PC-3 (cell line): Measurements from ENCODE around the gene CAPN10. TPM values are rescaled to one million over a fixed set of nuclear protein-coding genes. Genes with fewer than 3 reads are reported as not detected.

Source experiments
- ATAC-seq: fragments of 200-7000 bp; cut with Tn5 transposase; 2 replicates; pipeline ENCODE4 v1.9.1; 2020; ENCODE audit warnings: mild to moderate bottlenecking, moderate library complexity
- BruUV-seq: library from RNA; stranded (reverse); fragments of 400-500 nt; replicated peaks from 2 replicates; lab custom pipeline; 2021; lab: Mats Ljungman, UMichigan
- CTCF ChIA-PET: fragments of 300-600 bp; sonication (Branson Sonifier 250); formaldehyde crosslinking; loops from one replicate; lab custom pipeline; 2022; ENCODE audit warnings: antibody characterized with exemption; lab: Charles Lee
- POLR2A ChIA-PET: fragments of 300-600 bp; sonication (Branson Sonifier 250); formaldehyde crosslinking; loops from one replicate; lab custom pipeline; 2022; ENCODE audit warnings: antibody characterized with exemption; ENCODE audit not compliant: unreplicated experiment; lab: Charles Lee
- DNase-seq: peaks from one replicate; pipeline ENCODE4 v3.0.0-alpha.2; 2015
- H2AFZ ChIP-seq: fragments of 300-600 bp; sonication (generic); 2 replicates; pipeline ENCODE4 v1.6.0; 2016; ENCODE audit warnings: antibody characterized with exemption, low read length
- H3F3A ChIP-seq: fragments of 300-600 bp; sonication (generic); one replicate; pipeline ENCODE4 v1.6.0; 2017; ENCODE audit warnings: antibody characterized with exemption, low read length, control low read depth, mild to moderate bottlenecking; ENCODE audit not compliant: unreplicated experiment
- H3K27ac ChIP-seq: fragments of 300-600 bp; sonication (generic); 2 replicates; pipeline ENCODE4 v1.5.1; 2016; ENCODE audit warnings: mild to moderate bottlenecking, low read length
- H3K27me3 ChIP-seq: fragments of 300-600 bp; sonication (generic); 2 replicates; pipeline ENCODE4 v1.6.1; 2016; ENCODE audit warnings: low read length, mixed read lengths
- H3K36me3 ChIP-seq: fragments of 300-600 bp; sonication (generic); 2 replicates; pipeline ENCODE4 v1.6.1; 2016; ENCODE audit warnings: low read depth, mixed run types, low read length, mixed read lengths
- H3K4me1 ChIP-seq: fragments of 300-600 bp; sonication (generic); 2 replicates; pipeline ENCODE4 v1.5.1; 2016; ENCODE audit warnings: low read length; ENCODE audit not compliant: insufficient read depth
- H3K4me2 ChIP-seq: fragments of 300-600 bp; sonication (generic); 2 replicates; pipeline ENCODE4 v1.6.0; 2016; ENCODE audit warnings: low read length
- H3K4me3 ChIP-seq: fragments of 300-600 bp; sonication (generic); 2 replicates; pipeline ENCODE4 v1.5.1; 2016; ENCODE audit warnings: mild to moderate bottlenecking, low read length, mixed read lengths
- H3K79me2 ChIP-seq: fragments of 300-600 bp; sonication (generic); 2 replicates; pipeline ENCODE4 v1.6.1; 2017; ENCODE audit warnings: low read length, mixed read lengths
- H3K9ac ChIP-seq: fragments of 300-600 bp; sonication (generic); 2 replicates; pipeline ENCODE4 v1.6.0; 2016; ENCODE audit warnings: mild to moderate bottlenecking, low read length
- H3K9me2 ChIP-seq: fragments of 300-600 bp; sonication (generic); replicated peaks from 2 replicates; pipeline ENCODE4 v1.6.1; 2016; ENCODE audit warnings: mixed run types, low read length, mixed read lengths
- H3K9me3 ChIP-seq: fragments of 300-600 bp; sonication (generic); 2 replicates; pipeline ENCODE4 v1.6.1; 2016; ENCODE audit warnings: low read length, mixed read lengths
- H4K20me1 ChIP-seq: fragments of 300-600 bp; sonication (generic); 2 replicates; pipeline ENCODE4 v1.6.1; 2016; ENCODE audit warnings: low read length, mixed read lengths
- EZH2 ChIP-seq: fragments of 300-600 bp; sonication (generic); IDR thresholded peaks from one replicate; pipeline ENCODE4 v1.6.1; 2017; ENCODE audit warnings: antibody characterized with exemption, mild to moderate bottlenecking, low read length; ENCODE audit not compliant: unreplicated experiment
- EZH2phosphoT487 ChIP-seq: fragments of 300-600 bp; sonication (generic); IDR thresholded peaks from 2 replicates; pipeline ENCODE4 v1.6.1; 2018; ENCODE audit warnings: mild to moderate bottlenecking, antibody characterized with exemption, low read length, borderline replicate concordance
- intact Hi-C: fragments of 100-400 bp; cut with micrococcal nuclease; formaldehyde crosslinking; loops from 2 replicates; pipeline ENCODE4 v1.9.0; 2023
- total RNA-seq: library from RNA; depleted of rRNA; stranded (reverse); fragments of >200 nt; gene quantifications from 2 replicates; pipeline ENCODE4 v1.2.3, GENCODE V29; 2014
- TF ChIP-seq, protein P1 (sequence below): fragments of 300-600 bp; sonication (generic); conservative IDR thresholded peaks from 2 replicates; pipeline ENCODE4 v1.5.1; 2017; ENCODE audit warnings: antibody characterized with exemption, low read depth, mild to moderate bottlenecking, low read length

CAPN10 gene
- total RNA-seq, 1 experiment from 2014 or later, result 32.2 TPM

- intact Hi-C loops, result no loop called here
- TF ChIP-seq, protein P1, sequence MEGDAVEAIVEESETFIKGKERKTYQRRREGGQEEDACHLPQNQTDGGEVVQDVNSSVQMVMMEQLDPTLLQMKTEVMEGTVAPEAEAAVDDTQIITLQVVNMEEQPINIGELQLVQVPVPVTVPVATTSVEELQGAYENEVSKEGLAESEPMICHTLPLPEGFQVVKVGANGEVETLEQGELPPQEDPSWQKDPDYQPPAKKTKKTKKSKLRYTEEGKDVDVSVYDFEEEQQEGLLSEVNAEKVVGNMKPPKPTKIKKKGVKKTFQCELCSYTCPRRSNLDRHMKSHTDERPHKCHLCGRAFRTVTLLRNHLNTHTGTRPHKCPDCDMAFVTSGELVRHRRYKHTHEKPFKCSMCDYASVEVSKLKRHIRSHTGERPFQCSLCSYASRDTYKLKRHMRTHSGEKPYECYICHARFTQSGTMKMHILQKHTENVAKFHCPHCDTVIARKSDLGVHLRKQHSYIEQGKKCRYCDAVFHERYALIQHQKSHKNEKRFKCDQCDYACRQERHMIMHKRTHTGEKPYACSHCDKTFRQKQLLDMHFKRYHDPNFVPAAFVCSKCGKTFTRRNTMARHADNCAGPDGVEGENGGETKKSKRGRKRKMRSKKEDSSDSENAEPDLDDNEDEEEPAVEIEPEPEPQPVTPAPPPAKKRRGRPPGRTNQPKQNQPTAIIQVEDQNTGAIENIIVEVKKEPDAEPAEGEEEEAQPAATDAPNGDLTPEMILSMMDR, result no peak
- no peak for TF ChIP-seq EZH2phosphoT487
- TF ChIP-seq EZH2, result no peak
- Histone ChIP-seq H2AFZ (no peak overlapping the region), H3K27ac (no peak overlapping the region), H3K27me3 (0 out of 2 replicates have a peak, but pooled peaks cover 11% of the 10 kb centered on the region), H3K4me1 (no peaks in the 10 kb centered on the region), H3K4me2 (no peak overlapping the region), H4K20me1 (no peaks in the 10 kb centered on the region), H3F3A (no peaks in the 10 kb centered on the region), H3K9ac (no peak overlapping the region), H3K9me3 (no peaks in the 10 kb centered on the region), H3K79me2 (no peaks in the 10 kb centered on the region), H3K9me2 (no peaks in the 10 kb centered on the region), H3K36me3 (no peaks in the 10 kb centered on the region), H3K4me3 (no peak overlapping the region)
- BruUV-seq, result no TSS peak
- DNase-seq (no peak), ATAC-seq (no peak)
- CTCF ChIA-PET, result no interaction called here
- POLR2A ChIA-PET, result no interaction called here
These were observed 50.1 kb downstream of the CAPN10 start for GRCh38 chr2:240636563-240637115.

DNA sequence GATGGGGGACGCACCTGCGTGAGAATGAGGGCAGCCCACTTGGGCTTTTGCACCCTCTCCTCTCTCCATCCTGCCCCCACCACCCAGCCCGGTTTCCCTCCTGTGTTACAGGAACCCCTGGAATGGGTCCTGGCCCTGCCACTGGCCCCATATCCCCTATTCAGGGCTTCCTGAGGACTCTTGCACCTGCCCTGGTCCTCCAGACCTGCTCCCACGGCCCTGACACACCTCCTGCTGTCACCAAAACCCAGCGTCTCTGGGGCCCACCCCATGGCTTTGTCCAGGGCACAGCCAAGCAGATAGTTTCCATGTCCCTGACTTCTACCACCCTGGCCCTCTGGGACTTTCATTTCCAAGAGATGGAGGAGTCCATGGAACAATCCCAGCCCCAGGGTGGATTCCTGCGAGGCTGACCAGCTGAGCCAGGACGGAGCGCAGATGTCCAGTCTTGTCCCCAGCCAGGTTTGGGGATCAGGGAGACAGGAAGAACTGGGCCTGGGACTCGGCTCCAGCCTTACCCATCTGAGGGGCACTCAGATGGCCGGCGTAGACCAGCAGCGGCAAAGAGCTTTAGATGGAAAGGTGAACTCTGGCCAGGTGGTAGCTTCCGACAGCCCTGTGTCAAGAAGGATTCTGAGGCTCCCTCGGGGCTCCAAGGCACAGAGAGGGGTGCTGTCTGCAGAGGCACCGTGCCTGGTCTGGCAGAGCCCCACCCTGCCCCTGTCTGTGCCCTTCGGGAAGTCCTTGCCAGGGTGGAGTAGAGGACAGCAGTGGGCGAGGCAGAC, 50.8 kb downstream of the CAPN10 start:
- Histone ChIP-seq H3K79me2 (no peaks in the 10 kb centered on the region), H3F3A (no peaks in the 10 kb centered on the region), H3K4me2 (no peak overlapping the region), H3K27ac (no peak overlapping the region), H4K20me1 (no peaks in the 10 kb centered on the region), H3K9ac (no peak overlapping the region), H3K9me3 (no peaks in the 10 kb centered on the region), H3K27me3 (0 out of 2 replicates have a peak, but pooled peaks cover 11% of the 10 kb centered on the region), H2AFZ (no peak overlapping the region), H3K4me3 (no peak overlapping the region), H3K9me2 (no peaks in the 10 kb centered on the region), H3K4me1 (no peaks in the 10 kb centered on the region), H3K36me3 (no peaks in the 10 kb centered on the region)
- no peak for ATAC-seq
- CTCF ChIA-PET, result no interaction called here
- no peak for DNase-seq
- no TSS peak for BruUV-seq
- POLR2A ChIA-PET, result no interaction called here
- intact Hi-C loops, result no loop called here
- TF ChIP-seq EZH2 (no peak), EZH2phosphoT487 (no peak)
- TF ChIP-seq, protein P1, result no peak

DNA sequence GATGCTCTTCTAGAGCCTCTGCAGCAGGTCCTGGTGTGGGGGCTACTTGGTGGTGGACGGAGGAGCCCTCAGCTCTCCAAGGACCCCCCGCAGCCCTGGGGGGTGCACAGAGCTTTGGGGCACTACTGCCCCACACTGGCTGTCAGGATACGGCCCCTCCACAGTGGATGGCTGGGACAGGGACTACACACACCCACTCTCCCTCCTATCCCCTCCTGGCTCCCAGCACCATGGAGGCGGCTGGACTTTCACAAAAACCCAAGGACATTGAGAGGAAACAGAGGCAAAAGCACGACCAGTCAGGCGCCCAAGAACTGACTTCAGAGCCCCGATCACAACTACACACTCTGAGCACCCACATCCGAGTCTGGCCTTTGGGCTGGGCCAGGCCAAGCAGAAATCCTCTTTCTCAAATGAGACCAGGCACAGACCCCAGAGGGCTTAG, 51.4 kb downstream of the CAPN10 start:
- H3F3A ChIP-seq, result no peaks in the 10 kb centered on the region
- H3K4me2 ChIP-seq, result no peak overlapping the region
- no TSS peak for BruUV-seq
- no peaks in the 10 kb centered on the region for H3K79me2 ChIP-seq
- H3K27me3 ChIP-seq, result 0 out of 2 replicates have a peak, but pooled peaks cover 11% of the 10 kb centered on the region
- H3K9me3 ChIP-seq, result no peaks in the 10 kb centered on the region
- intact Hi-C loops, result no loop called here
- H2AFZ ChIP-seq, result no peak overlapping the region
- H3K27ac ChIP-seq, result no peak overlapping the region
- H3K9me2 ChIP-seq, result no peaks in the 10 kb centered on the region
- POLR2A ChIA-PET, result no interaction called here
- TF ChIP-seq, protein P1, result no peak
- no peak for TF ChIP-seq EZH2
- no peak for TF ChIP-seq EZH2phosphoT487
- no peak overlapping the region for H3K4me3 ChIP-seq
- no peaks in the 10 kb centered on the region for H4K20me1 ChIP-seq
- no peak for DNase-seq
- no peaks in the 10 kb centered on the region for H3K4me1 ChIP-seq
- CTCF ChIA-PET, result no interaction called here
- ATAC-seq, result no peak
- H3K36me3 ChIP-seq, result no peaks in the 10 kb centered on the region
- no peak overlapping the region for H3K9ac ChIP-seq
